Astrocyte (in vitro differentiated cells and primary cell): ENCODE data around the gene AP1S2. TPM values are rescaled to one million over a fixed set of nuclear protein-coding genes. Genes with fewer than 3 reads are reported as not detected.
A peak's percentile ranks its signal among the peaks of the same experiment; 100 is the strongest.

ENCODE experiments used
- DNase-seq: peaks from one replicate; pipeline ENCODE4 v3.0.0-alpha.2; 2010; ENCODE audit warnings: low read depth
- FAIRE-seq: peaks from 2 replicates; lab custom pipeline; 2011; peaks lifted over from hg19 to GRCh38; lab: Jason Lieb, UNC
- H2AFZ ChIP-seq: 2 replicates; pipeline ENCODE4 v1.6.0; 2012; ENCODE audit warnings: low read depth, low read length, inconsistent platforms
- H3K27ac ChIP-seq: 2 replicates; pipeline ENCODE4 v1.5.1; 2011; ENCODE audit warnings: low read depth, low read length, inconsistent platforms
- H3K27me3 ChIP-seq: 2 replicates; pipeline ENCODE4 v1.6.0; 2011; ENCODE audit warnings: low read length, inconsistent platforms; ENCODE audit not compliant: insufficient read depth
- H3K36me3 ChIP-seq: 2 replicates; pipeline ENCODE4 v1.5.1; 2011; ENCODE audit warnings: low read length, inconsistent platforms; ENCODE audit not compliant: insufficient read depth
- H3K4me1 ChIP-seq: 2 replicates; pipeline ENCODE4 v1.5.1; 2011; ENCODE audit warnings: low read length, inconsistent platforms; ENCODE audit not compliant: insufficient read depth
- H3K4me2 ChIP-seq: 2 replicates; pipeline ENCODE4 v1.6.0; 2012; ENCODE audit warnings: low read length, inconsistent platforms
- H3K4me3 ChIP-seq: 2 replicates; pipeline ENCODE4 v1.5.1; 2011; ENCODE audit warnings: low read depth, mild to moderate bottlenecking, low read length, inconsistent platforms; ENCODE audit not compliant: insufficient read depth
- H3K79me2 ChIP-seq: 2 replicates; pipeline ENCODE4 v1.6.0; 2012; ENCODE audit warnings: mild to moderate bottlenecking, low read length, inconsistent platforms; ENCODE audit not compliant: insufficient read depth
- H3K9ac ChIP-seq: 2 replicates; pipeline ENCODE4 v1.6.0; 2012; ENCODE audit warnings: mild to moderate bottlenecking, low read length, inconsistent platforms
- H3K9me3 ChIP-seq: 2 replicates; pipeline ENCODE4 v1.5.1; 2012; ENCODE audit warnings: low read depth, mild to moderate bottlenecking, low read length, inconsistent platforms; ENCODE audit not compliant: insufficient read depth
- H4K20me1 ChIP-seq: 2 replicates; pipeline ENCODE4 v1.6.0; 2012; ENCODE audit warnings: low read length, inconsistent platforms; ENCODE audit not compliant: insufficient read depth
- H3K27ac Mint-ChIP-seq: one replicate; pipeline ENCODE4 v1.8.0; 2021; ENCODE audit warnings: mild to moderate bottlenecking, mixed read lengths; ENCODE audit not compliant: unreplicated experiment
- H3K27me3 Mint-ChIP-seq: one replicate; pipeline ENCODE4 v1.8.0; 2021; ENCODE audit warnings: low read depth, mixed read lengths; ENCODE audit not compliant: unreplicated experiment
- H3K36me3 Mint-ChIP-seq: one replicate; pipeline ENCODE4 v1.8.0; 2021; ENCODE audit warnings: low read depth, mixed read lengths; ENCODE audit not compliant: unreplicated experiment
- H3K4me1 Mint-ChIP-seq: one replicate; pipeline ENCODE4 v1.8.0; 2021; ENCODE audit warnings: low read depth, mixed read lengths; ENCODE audit not compliant: unreplicated experiment
- H3K4me3 Mint-ChIP-seq: one replicate; pipeline ENCODE4 v1.8.0; 2021; ENCODE audit warnings: mild to moderate bottlenecking, moderate library complexity, mixed read lengths; ENCODE audit not compliant: unreplicated experiment
- H3K9me3 Mint-ChIP-seq: one replicate; pipeline ENCODE4 v1.8.0; 2021; ENCODE audit warnings: mild to moderate bottlenecking, mixed read lengths; ENCODE audit not compliant: unreplicated experiment
- CTCF ChIP-seq: IDR thresholded peaks from 2 replicates; pipeline ENCODE4 v1.5.1; 2011; ENCODE audit warnings: low read depth, mild to moderate bottlenecking, inconsistent platforms, low read length, moderate library complexity; ENCODE audit not compliant: insufficient read depth
- EZH2 ChIP-seq: IDR thresholded peaks from 2 replicates; pipeline ENCODE4 v1.6.1; 2012; ENCODE audit warnings: mild to moderate bottlenecking, low read length, inconsistent platforms; ENCODE audit not compliant: insufficient read depth
- total RNA-seq: library from RNA; stranded (reverse); gene quantifications from 2 replicates; pipeline ENCODE4 v1.2.1, GENCODE V29; 2021

AP1S2 gene
- total RNA-seq, 1 donor from 2014 or later, result 74.2 TPM

DNA sequence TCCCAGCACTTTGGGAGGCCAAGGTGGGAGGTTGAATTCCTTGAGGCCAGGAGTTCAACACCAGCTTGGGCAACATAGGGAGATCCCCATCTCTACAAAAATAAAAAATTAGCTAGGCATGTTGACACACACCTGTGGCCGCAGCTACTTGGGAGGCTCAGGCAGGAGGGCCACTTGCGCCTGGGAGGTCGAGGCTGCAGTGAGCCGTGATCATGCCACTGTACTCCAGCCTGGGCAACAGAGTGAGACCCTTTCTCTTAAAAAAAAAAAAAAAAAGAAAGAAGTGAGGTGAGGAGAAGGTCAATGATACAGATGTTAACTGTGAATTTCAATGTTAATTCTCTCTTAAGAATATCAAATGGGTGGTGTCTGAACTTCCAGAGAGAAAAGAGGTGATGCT, 15.1 kb upstream of the AP1S2 start:
- Mint-ChIP-seq H3K9me3 (no peaks in the 10 kb centered on the region), H3K27me3 (no peaks in the 10 kb centered on the region), H3K36me3 (no peaks in the 10 kb centered on the region), H3K4me3 (no peak overlapping the region), H3K27ac (no peak overlapping the region), H3K4me1 (peaks cover 2% of the 10 kb centered on the region)
- H3K4me1 ChIP-seq, result peaks cover 3% of the 10 kb centered on the region
- no peaks in the 10 kb centered on the region for H4K20me1 ChIP-seq
- no peak overlapping the region for H3K27ac ChIP-seq
- no peaks in the 10 kb centered on the region for H3K9me3 ChIP-seq
- no peaks in the 10 kb centered on the region for H3K27me3 ChIP-seq
- no peaks in the 10 kb centered on the region for H3K36me3 ChIP-seq
- TF ChIP-seq CTCF (no peak), EZH2 (no peak)
- no peak overlapping the region for H3K4me2 ChIP-seq
- H3K79me2 ChIP-seq, result no peaks in the 10 kb centered on the region
- FAIRE-seq, result no peak
- H3K4me3 ChIP-seq, result no peak overlapping the region
- no peak overlapping the region for H2AFZ ChIP-seq
- DNase-seq, result no peak
- H3K9ac ChIP-seq, result no peak overlapping the region

GRCh38 chrX:15866147-15866546, 11.5 kb upstream of the AP1S2 start:
- H3K4me1 Mint-ChIP-seq, result no peaks in the 10 kb centered on the region
- no peaks in the 10 kb centered on the region for H3K27me3 Mint-ChIP-seq
- no peak overlapping the region for H2AFZ ChIP-seq
- no peak overlapping the region for H3K4me3 ChIP-seq
- DNase-seq (no peak), FAIRE-seq (peak; percentile 37)
- H3K27ac ChIP-seq, result no peak overlapping the region
- TF ChIP-seq CTCF, result no peak
- TF ChIP-seq EZH2, result no peak
- H4K20me1 ChIP-seq, result no peaks in the 10 kb centered on the region
- no peaks in the 10 kb centered on the region for H3K27me3 ChIP-seq
- peaks cover 3% of the 10 kb centered on the region for H3K4me1 ChIP-seq
- H3K79me2 ChIP-seq, result no peaks in the 10 kb centered on the region
- H3K4me2 ChIP-seq, result no peak overlapping the region
- no peaks in the 10 kb centered on the region for H3K36me3 Mint-ChIP-seq
- H3K27ac Mint-ChIP-seq, result no peak overlapping the region
- no peak overlapping the region for H3K9ac ChIP-seq
- no peaks in the 10 kb centered on the region for H3K9me3 Mint-ChIP-seq
- no peak overlapping the region for H3K4me3 Mint-ChIP-seq
- no peaks in the 10 kb centered on the region for H3K36me3 ChIP-seq
- no peaks in the 10 kb centered on the region for H3K9me3 ChIP-seq

- no peaks in the 10 kb centered on the region for H3K36me3 Mint-ChIP-seq
- H3K9me3 Mint-ChIP-seq, result no peaks in the 10 kb centered on the region
- Histone ChIP-seq H4K20me1 (no peaks in the 10 kb centered on the region), H3K4me3 (no peak overlapping the region), H3K27ac (no peak overlapping the region), H2AFZ (no peak overlapping the region), H3K36me3 (no peaks in the 10 kb centered on the region), H3K4me1 (peaks cover 3% of the 10 kb centered on the region), H3K27me3 (no peaks in the 10 kb centered on the region), H3K79me2 (no peaks in the 10 kb centered on the region), H3K4me2 (no peak overlapping the region), H3K9ac (no peak overlapping the region), H3K9me3 (no peaks in the 10 kb centered on the region)
- H3K4me1 Mint-ChIP-seq, result no peaks in the 10 kb centered on the region
- no peak for TF ChIP-seq CTCF
- no peak for TF ChIP-seq EZH2
- H3K4me3 Mint-ChIP-seq, result no peak overlapping the region
- H3K27ac Mint-ChIP-seq, result no peak overlapping the region
- no peaks in the 10 kb centered on the region for H3K27me3 Mint-ChIP-seq
- FAIRE-seq, result peak; percentile 5
- no peak for DNase-seq
Observed at GRCh38 chrX:15864629-15865028, 10.0 kb upstream of the AP1S2 start.
